MV-4-11 (cell line): ENCODE measurements around the gene ZNF493.

Experiments used
- DNase-seq: peaks from one replicate; lab custom pipeline; 2025; lab: John Stamatoyannopoulos, UW

ZNF493 gene

GRCh38 chr19:21396893-21397572, at the start of gene ZNF493:
Gene ZNF493 (plus strand): TSS chr19:21397133. CDS start chr19:21397238, 105 bp downstream.
- DNase-seq: peak; percentile 98

GRCh38 chr19:21352830-21353229, 44.1 kb upstream of the ZNF493 start:
- DNase-seq: peak; percentile 11

GRCh38 chr19:21358768-21359451, 38.0 kb upstream of the ZNF493 start, which contains the start of gene ZNF738:
Gene ZNF738 (plus strand): TSS chr19:21359000. CDS start chr19:21359141, 141 bp downstream.
- DNase-seq: peak; percentile 98

GRCh38 chr19:21362291-21362690, 34.6 kb upstream of the ZNF493 start:
- no peak for DNase-seq

- no peak for DNase-seq
Observed at GRCh38 chr19:21383980-21384582, 12.9 kb upstream of the ZNF493 start.

- no peak for DNase-seq
Observed at GRCh38 chr19:21396121-21396520, 812 bp upstream of the ZNF493 start.

- DNase-seq: no peak
Observed at GRCh38 chr19:21398851-21399250, 1.9 kb downstream of the ZNF493 start.

- no peak for DNase-seq
Observed at GRCh38 chr19:21402303-21402985, 5.5 kb downstream of the ZNF493 start.

- DNase-seq: no peak
Observed at GRCh38 chr19:21410166-21410565, 13.2 kb downstream of the ZNF493 start.

- no peak for DNase-seq
Observed at GRCh38 chr19:21422244-21422643, 25.3 kb downstream of the ZNF493 start.

GRCh38 chr19:21423057-21424041, 26.4 kb downstream of the ZNF493 start:
- DNase-seq: no peak

GRCh38 chr19:21430675-21431074, 33.7 kb downstream of the ZNF493 start:
- no peak for DNase-seq

GRCh38 chr19:21432590-21432989, 35.7 kb downstream of the ZNF493 start:
- no peak for DNase-seq

- no peak for DNase-seq
Observed at GRCh38 chr19:21434516-21434915, 37.6 kb downstream of the ZNF493 start.

- DNase-seq: no peak
Observed at GRCh38 chr19:21434967-21435544, 38.1 kb downstream of the ZNF493 start.

GRCh38 chr19:21439201-21439751, 42.3 kb downstream of the ZNF493 start:
- peak; percentile 84 for DNase-seq

- no peak for DNase-seq
Observed at GRCh38 chr19:21440321-21440720, 43.4 kb downstream of the ZNF493 start.

GRCh38 chr19:21451187-21451586, 54.3 kb downstream of the ZNF493 start:
- no peak for DNase-seq

GRCh38 chr19:21454901-21455300, 58.0 kb downstream of the ZNF493 start:
- DNase-seq: no peak

- DNase-seq: no peak
Observed at GRCh38 chr19:21460686-21461085, 63.8 kb downstream of the ZNF493 start.

- no peak for DNase-seq
Observed at GRCh38 chr19:21462540-21462939, 65.6 kb downstream of the ZNF493 start.
